Uterus (tissue), 4 donors: Measurements from ENCODE around the gene KCTD21. TPM values are rescaled to one million over a fixed set of nuclear protein-coding genes. Genes with fewer than 3 reads are reported as not detected.

Experiments used
- DNase-seq, 2 donors: peaks; one replicate each; pipeline ENCODE4 v3.0.0-alpha.2; 2019 to 2020
- H3K27ac ChIP-seq, 2 donors: fragments of 200-600 bp; sonication (generic); 1 replicate in 1 of 2; 2 replicates in 1 of 2; pipeline ENCODE4 v1.5.1; 2016 to 2018
- H3K27me3 ChIP-seq, 2 donors: fragments of 200-600 bp; sonication (generic); one replicate each; pipeline ENCODE4 v1.5.1; 2018 to 2019; ENCODE audit warnings: control low read depth in 1 of 2
- H3K36me3 ChIP-seq, 2 donors: fragments of 200-600 bp; sonication (generic); one replicate each; pipeline ENCODE4 v1.5.1; 2019; ENCODE audit warnings: control low read depth in 1 of 2
- H3K4me1 ChIP-seq, 2 donors: fragments of 200-600 bp; sonication (generic); one replicate each; pipeline ENCODE4 v1.5.1; 2018 to 2019; ENCODE audit warnings: control low read depth in 1 of 2
- H3K4me3 ChIP-seq, 2 donors: fragments of 200-600 bp; sonication (generic); 1 replicate in 1 of 2; 2 replicates in 1 of 2; pipeline ENCODE4 v1.5.1; 2018 to 2019; ENCODE audit warnings: mild to moderate bottlenecking in 1 of 2
- H3K9me3 ChIP-seq, 2 donors: fragments of 200-600 bp; sonication (generic); one replicate each; pipeline ENCODE4 v1.5.1; 2019; ENCODE audit warnings: control low read depth in 1 of 2
- CTCF ChIP-seq, 4 experiments: fragments of 200-600 bp in 2 of 4; fragments of 450-650 bp in 2 of 4; sonication (generic) in 2 of 4; IDR thresholded peaks; one replicate each; pipeline ENCODE4 v1.5.1; 2016 to 2019; ENCODE audit warnings: antibody characterized with exemption in 4 of 4, mild to moderate bottlenecking in 2 of 4, moderate library complexity in 1 of 4
- POLR2A ChIP-seq, 2 donors: fragments of 450-650 bp; IDR thresholded peaks; one replicate each; pipeline ENCODE4 v1.6.1; 2016; ENCODE audit warnings: antibody characterized with exemption in 2 of 2, mild to moderate bottlenecking in 1 of 2, moderate library complexity in 1 of 2
- intact Hi-C: fragments of 100-400 bp; cut with DNase I; formaldehyde crosslinking; loops from one replicate; pipeline ENCODE4 v1.15.1; 2023; ENCODE audit warnings: low total_unique reads
- total RNA-seq, 4 donors: library from RNA; depleted of rRNA in 3 of 4; stranded (reverse); fragments of >200 nt in 3 of 4; gene quantifications; one replicate each; pipeline versions ENCODE4 v1.1.0 to v1.2.4, GENCODE V29; 2014 to 2023
- donor health status: DM: yes; HTN: yes; CAD: no.

KCTD21 gene
- total RNA-seq, 4 donors from 2014 or later: 6.2 to 12.4 (median 10.6) TPM

- TF ChIP-seq CTCF (IDR thresholded peaks at IDR 0.05) (no peak), POLR2A (IDR thresholded peaks at IDR 0.05) (no peak)
- Histone ChIP-seq H3K4me1 (no peaks in the 10 kb centered on the region), H3K27ac (no peak overlapping the region), H3K9me3 (no peaks in the 10 kb centered on the region), H3K36me3 (no peaks in the 10 kb centered on the region), H3K27me3 (no peaks in the 10 kb centered on the region), H3K4me3 (no peak overlapping the region)
- intact Hi-C loops: no loop called here
- no peak for DNase-seq
Measured at GRCh38 chr11:78194490-78194889, 6.1 kb upstream of the KCTD21 start.

- no peak overlapping the region for H3K27ac ChIP-seq
- TF ChIP-seq POLR2A (IDR thresholded peaks at IDR 0.05) (no peak), CTCF (IDR thresholded peaks at IDR 0.05) (no peak)
- DNase-seq: no peak
- H3K9me3 ChIP-seq: no peaks in the 10 kb centered on the region
- intact Hi-C loops: no loop called here
- H3K4me3 ChIP-seq: no peak overlapping the region
- no peaks in the 10 kb centered on the region for H3K27me3 ChIP-seq
- no peaks in the 10 kb centered on the region for H3K36me3 ChIP-seq
- no peaks in the 10 kb centered on the region for H3K4me1 ChIP-seq
Measured at GRCh38 chr11:78193806-78194205, 5.4 kb upstream of the KCTD21 start.

GRCh38 chr11:78192911-78193351 lies 4.5 kb upstream of the KCTD21 start:
- H3K4me3 ChIP-seq: no peak overlapping the region
- no peak for TF ChIP-seq POLR2A (IDR thresholded peaks at IDR 0.05)
- TF ChIP-seq CTCF (IDR thresholded peaks at IDR 0.05): no peak
- H3K36me3 ChIP-seq: no peaks in the 10 kb centered on the region
- no peaks in the 10 kb centered on the region for H3K9me3 ChIP-seq
- no peaks in the 10 kb centered on the region for H3K4me1 ChIP-seq
- no peak overlapping the region for H3K27ac ChIP-seq
- no peaks in the 10 kb centered on the region for H3K27me3 ChIP-seq
- intact Hi-C loops: no loop called here
- no peak for DNase-seq

GRCh38 chr11:78192223-78192719 lies 3.8 kb upstream of the KCTD21 start:
- no peak for TF ChIP-seq POLR2A (IDR thresholded peaks at IDR 0.05)
- no peak for TF ChIP-seq CTCF (IDR thresholded peaks at IDR 0.05)
- Histone ChIP-seq H3K27ac (no peak overlapping the region), H3K36me3 (no peaks in the 10 kb centered on the region), H3K4me3 (no peak overlapping the region), H3K27me3 (no peaks in the 10 kb centered on the region), H3K9me3 (no peaks in the 10 kb centered on the region), H3K4me1 (no peaks in the 10 kb centered on the region)
- no peak for DNase-seq
- intact Hi-C loops: no loop called here

- Histone ChIP-seq H3K4me3 (no peak overlapping the region), H3K27ac (no peak overlapping the region), H3K36me3 (no peaks in the 10 kb centered on the region), H3K9me3 (no peaks in the 10 kb centered on the region), H3K4me1 (no peaks in the 10 kb centered on the region), H3K27me3 (no peaks in the 10 kb centered on the region)
- DNase-seq: no peak
- no peak for TF ChIP-seq CTCF (IDR thresholded peaks at IDR 0.05)
- TF ChIP-seq POLR2A (IDR thresholded peaks at IDR 0.05): no peak
- intact Hi-C loops: no loop called here
Measured at GRCh38 chr11:78190871-78191538, 2.6 kb upstream of the KCTD21 start.
